HepG2 (cell line): ENCODE results near the gene COMT. TPM values are rescaled to one million over a fixed set of nuclear protein-coding genes. Genes with fewer than 3 reads are reported as not detected.

Experiments used
- HES4 ChIP-seq: sonication (generic); formaldehyde crosslinking; IDR thresholded peaks from 2 replicates; pipeline ENCODE4 v1.9.0; 2021; ENCODE audit warnings: mild to moderate bottlenecking, missing genetic modification reagents, borderline replicate concordance
- HNRNPUL1 ChIP-seq: fragments of 200-400 bp; formaldehyde crosslinking; IDR thresholded peaks from 2 replicates; pipeline ENCODE4 v1.6.1; 2017; ENCODE audit warnings: low read depth, mild to moderate bottlenecking, low read length, moderate library complexity
- MYNN ChIP-seq: sonication (generic); formaldehyde crosslinking; IDR thresholded peaks from 2 replicates; pipeline ENCODE4 v1.4.0; 2020; ENCODE audit warnings: mild to moderate bottlenecking, low read depth, missing genetic modification reagents
- POLR2AphosphoS5 ChIP-seq: IDR thresholded peaks from 2 replicates; pipeline ENCODE4 v1.6.1; 2012; ENCODE audit warnings: low read depth, low read length
- THAP11 ChIP-seq: IDR thresholded peaks from 2 replicates; pipeline ENCODE4 v1.6.1; 2016; ENCODE audit warnings: missing biosample characterization, missing genetic modification reagents
- YY1 ChIP-seq: IDR thresholded peaks from 2 replicates; pipeline ENCODE4 v1.6.1; 2011; ENCODE audit warnings: low read length, low read depth, moderate library complexity, mild to moderate bottlenecking; ENCODE audit not compliant: insufficient read depth, insufficient replicate concordance
- ZC3H13 ChIP-seq: sonication (generic); formaldehyde crosslinking; IDR thresholded peaks from 2 replicates; pipeline ENCODE4 v1.8.1; 2023; ENCODE audit warnings: mild to moderate bottlenecking, missing genetic modification reagents, moderate library complexity
- ZNF607 ChIP-seq: sonication (generic); formaldehyde crosslinking; IDR thresholded peaks from 2 replicates; pipeline ENCODE4 v1.5.1; 2020; ENCODE audit warnings: missing genetic modification reagents, mild to moderate bottlenecking, borderline replicate concordance
- ZNF816 ChIP-seq: sonication (generic); formaldehyde crosslinking; IDR thresholded peaks from 2 replicates; pipeline ENCODE4 v1.8.0; 2022; ENCODE audit warnings: missing genetic modification reagents, mild to moderate bottlenecking, borderline replicate concordance
- polyA plus RNA-seq, 8 experiments: library from polyadenylated mRNA; depleted of rRNA in 3 of 8; stranded (reverse) in 7 of 8; unstranded in 1 of 8; fragments of >200 nt; fragmentation: Illumina TruSeq in 4 of 8; extraction: Trizol in 4 of 8; gene quantifications; 2 replicates each; pipeline versions ENCODE4 v1.2.1 to v1.2.3, GENCODE V29; 2011 to 2016; ENCODE audit warnings: low read depth in 4 of 8, missing spikeins in 1 of 8, mixed read lengths in 1 of 8; ENCODE audit not compliant: insufficient read depth in 1 of 8
- total RNA-seq, 5 experiments: library from RNA; depleted of rRNA; stranded (reverse); fragments of >200 nt; fragmentation: Illumina TruSeq; extraction: Trizol; gene quantifications; 2 replicates each; pipeline ENCODE4 v1.2.3, GENCODE V29; 2016; ENCODE audit warnings: low read depth in 1 of 5
- TF ChIP-seq, protein P1 (sequence below): sonication (generic); formaldehyde crosslinking; IDR thresholded peaks from 2 replicates; pipeline ENCODE4 v1.5.0; 2020; ENCODE audit warnings: mild to moderate bottlenecking, missing genetic modification reagents
- TF ChIP-seq, protein P2 (sequence below): sonication (generic); formaldehyde crosslinking; IDR thresholded peaks from 2 replicates; pipeline ENCODE4 v1.4.0; 2020; ENCODE audit warnings: mild to moderate bottlenecking, missing genetic modification reagents
- TF ChIP-seq, protein P3 (sequence below): sonication (generic); formaldehyde crosslinking; IDR thresholded peaks from 2 replicates; pipeline ENCODE4 v1.4.0; 2020; ENCODE audit warnings: low read depth, mild to moderate bottlenecking, missing genetic modification reagents
- TF ChIP-seq, protein P4 (sequence below): sonication (generic); formaldehyde crosslinking; IDR thresholded peaks from 2 replicates; pipeline ENCODE4 v1.8.0; 2022; ENCODE audit warnings: mild to moderate bottlenecking, missing genetic modification reagents, moderate library complexity
- TF ChIP-seq, protein P5 (sequence below): sonication (generic); formaldehyde crosslinking; IDR thresholded peaks from 2 replicates; pipeline ENCODE4 v1.5.1; 2020; ENCODE audit warnings: mild to moderate bottlenecking, missing genetic modification reagents, moderate library complexity

The COMT gene
- total and polyA plus RNA-seq, 2 of the 13 experiments (the other 11 are each of a cell fraction or from before 2014, with no cell fraction given), result 156 to 162 TPM

DNA sequence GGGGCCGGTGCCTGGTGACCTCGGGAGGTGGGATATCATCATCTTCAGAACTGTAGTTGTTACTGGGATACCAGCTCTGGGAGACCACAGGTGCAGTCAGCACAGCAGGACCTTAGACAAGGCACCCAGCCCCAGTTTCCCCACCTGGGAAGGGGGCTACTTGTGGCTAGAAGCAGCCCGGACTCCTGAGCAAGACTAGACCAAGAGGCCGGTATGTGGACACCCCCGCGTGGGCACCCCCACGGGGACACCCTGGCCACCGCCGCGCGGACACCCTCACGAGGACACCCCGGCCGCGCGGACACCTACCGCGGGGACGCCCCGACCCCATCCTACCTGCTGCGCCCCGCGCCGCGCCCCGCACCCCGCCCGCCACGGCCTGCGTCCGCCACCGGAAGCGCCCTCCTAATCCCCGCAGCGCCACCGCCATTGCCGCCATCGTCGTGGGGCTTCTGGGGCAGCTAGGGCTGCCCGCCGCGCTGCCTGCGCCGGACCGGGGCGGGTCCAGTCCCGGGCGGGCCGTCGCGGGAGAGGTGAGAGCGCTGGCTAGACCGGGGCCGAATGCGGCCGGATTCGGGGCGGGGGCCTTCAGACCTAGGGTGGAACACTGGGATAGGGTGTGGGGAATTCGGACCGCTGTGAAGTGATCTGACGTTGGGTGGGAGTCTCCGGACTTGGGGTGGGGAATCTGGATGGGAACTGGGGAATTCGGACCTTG lies at the start of gene COMT, which contains the start of gene TXNRD2 (continued):
- TF ChIP-seq YY1 (peak; percentile 96), HES4 (peak; percentile 75), MYNN (CRISPR knock-in tag) (no peak), THAP11 (CRISPR knock-in tag) (peak; percentile 67), HNRNPUL1 (no peak), ZC3H13 (CRISPR knock-in tag) (no peak), POLR2AphosphoS5 (peak; percentile 66), ZNF816 (CRISPR knock-in tag) (no peak), ZNF607 (CRISPR knock-in tag) (peak; percentile 78; the same call in 1 of the 2 replicates)
- TF ChIP-seq, protein P1, sequence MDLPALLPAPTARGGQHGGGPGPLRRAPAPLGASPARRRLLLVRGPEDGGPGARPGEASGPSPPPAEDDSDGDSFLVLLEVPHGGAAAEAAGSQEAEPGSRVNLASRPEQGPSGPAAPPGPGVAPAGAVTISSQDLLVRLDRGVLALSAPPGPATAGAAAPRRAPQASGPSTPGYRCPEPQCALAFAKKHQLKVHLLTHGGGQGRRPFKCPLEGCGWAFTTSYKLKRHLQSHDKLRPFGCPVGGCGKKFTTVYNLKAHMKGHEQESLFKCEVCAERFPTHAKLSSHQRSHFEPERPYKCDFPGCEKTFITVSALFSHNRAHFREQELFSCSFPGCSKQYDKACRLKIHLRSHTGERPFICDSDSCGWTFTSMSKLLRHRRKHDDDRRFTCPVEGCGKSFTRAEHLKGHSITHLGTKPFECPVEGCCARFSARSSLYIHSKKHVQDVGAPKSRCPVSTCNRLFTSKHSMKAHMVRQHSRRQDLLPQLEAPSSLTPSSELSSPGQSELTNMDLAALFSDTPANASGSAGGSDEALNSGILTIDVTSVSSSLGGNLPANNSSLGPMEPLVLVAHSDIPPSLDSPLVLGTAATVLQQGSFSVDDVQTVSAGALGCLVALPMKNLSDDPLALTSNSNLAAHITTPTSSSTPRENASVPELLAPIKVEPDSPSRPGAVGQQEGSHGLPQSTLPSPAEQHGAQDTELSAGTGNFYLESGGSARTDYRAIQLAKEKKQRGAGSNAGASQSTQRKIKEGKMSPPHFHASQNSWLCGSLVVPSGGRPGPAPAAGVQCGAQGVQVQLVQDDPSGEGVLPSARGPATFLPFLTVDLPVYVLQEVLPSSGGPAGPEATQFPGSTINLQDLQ (CRISPR knock-in tag), result 0 out of 2 replicates have a peak, but pooled peaks have one; percentile 46
- TF ChIP-seq, protein P2, sequence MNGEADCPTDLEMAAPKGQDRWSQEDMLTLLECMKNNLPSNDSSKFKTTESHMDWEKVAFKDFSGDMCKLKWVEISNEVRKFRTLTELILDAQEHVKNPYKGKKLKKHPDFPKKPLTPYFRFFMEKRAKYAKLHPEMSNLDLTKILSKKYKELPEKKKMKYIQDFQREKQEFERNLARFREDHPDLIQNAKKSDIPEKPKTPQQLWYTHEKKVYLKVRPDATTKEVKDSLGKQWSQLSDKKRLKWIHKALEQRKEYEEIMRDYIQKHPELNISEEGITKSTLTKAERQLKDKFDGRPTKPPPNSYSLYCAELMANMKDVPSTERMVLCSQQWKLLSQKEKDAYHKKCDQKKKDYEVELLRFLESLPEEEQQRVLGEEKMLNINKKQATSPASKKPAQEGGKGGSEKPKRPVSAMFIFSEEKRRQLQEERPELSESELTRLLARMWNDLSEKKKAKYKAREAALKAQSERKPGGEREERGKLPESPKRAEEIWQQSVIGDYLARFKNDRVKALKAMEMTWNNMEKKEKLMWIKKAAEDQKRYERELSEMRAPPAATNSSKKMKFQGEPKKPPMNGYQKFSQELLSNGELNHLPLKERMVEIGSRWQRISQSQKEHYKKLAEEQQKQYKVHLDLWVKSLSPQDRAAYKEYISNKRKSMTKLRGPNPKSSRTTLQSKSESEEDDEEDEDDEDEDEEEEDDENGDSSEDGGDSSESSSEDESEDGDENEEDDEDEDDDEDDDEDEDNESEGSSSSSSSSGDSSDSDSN, result peak; percentile 86
- TF ChIP-seq, protein P3, sequence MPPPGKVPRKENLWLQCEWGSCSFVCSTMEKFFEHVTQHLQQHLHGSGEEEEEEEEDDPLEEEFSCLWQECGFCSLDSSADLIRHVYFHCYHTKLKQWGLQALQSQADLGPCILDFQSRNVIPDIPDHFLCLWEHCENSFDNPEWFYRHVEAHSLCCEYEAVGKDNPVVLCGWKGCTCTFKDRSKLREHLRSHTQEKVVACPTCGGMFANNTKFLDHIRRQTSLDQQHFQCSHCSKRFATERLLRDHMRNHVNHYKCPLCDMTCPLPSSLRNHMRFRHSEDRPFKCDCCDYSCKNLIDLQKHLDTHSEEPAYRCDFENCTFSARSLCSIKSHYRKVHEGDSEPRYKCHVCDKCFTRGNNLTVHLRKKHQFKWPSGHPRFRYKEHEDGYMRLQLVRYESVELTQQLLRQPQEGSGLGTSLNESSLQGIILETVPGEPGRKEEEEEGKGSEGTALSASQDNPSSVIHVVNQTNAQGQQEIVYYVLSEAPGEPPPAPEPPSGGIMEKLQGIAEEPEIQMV (CRISPR knock-in tag), result peak; percentile 74; the same call in 1 of the 2 replicates
- TF ChIP-seq, protein P4, sequence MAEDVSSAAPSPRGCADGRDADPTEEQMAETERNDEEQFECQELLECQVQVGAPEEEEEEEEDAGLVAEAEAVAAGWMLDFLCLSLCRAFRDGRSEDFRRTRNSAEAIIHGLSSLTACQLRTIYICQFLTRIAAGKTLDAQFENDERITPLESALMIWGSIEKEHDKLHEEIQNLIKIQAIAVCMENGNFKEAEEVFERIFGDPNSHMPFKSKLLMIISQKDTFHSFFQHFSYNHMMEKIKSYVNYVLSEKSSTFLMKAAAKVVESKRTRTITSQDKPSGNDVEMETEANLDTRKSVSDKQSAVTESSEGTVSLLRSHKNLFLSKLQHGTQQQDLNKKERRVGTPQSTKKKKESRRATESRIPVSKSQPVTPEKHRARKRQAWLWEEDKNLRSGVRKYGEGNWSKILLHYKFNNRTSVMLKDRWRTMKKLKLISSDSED (CRISPR knock-in tag), result no peak
- TF ChIP-seq, protein P5, sequence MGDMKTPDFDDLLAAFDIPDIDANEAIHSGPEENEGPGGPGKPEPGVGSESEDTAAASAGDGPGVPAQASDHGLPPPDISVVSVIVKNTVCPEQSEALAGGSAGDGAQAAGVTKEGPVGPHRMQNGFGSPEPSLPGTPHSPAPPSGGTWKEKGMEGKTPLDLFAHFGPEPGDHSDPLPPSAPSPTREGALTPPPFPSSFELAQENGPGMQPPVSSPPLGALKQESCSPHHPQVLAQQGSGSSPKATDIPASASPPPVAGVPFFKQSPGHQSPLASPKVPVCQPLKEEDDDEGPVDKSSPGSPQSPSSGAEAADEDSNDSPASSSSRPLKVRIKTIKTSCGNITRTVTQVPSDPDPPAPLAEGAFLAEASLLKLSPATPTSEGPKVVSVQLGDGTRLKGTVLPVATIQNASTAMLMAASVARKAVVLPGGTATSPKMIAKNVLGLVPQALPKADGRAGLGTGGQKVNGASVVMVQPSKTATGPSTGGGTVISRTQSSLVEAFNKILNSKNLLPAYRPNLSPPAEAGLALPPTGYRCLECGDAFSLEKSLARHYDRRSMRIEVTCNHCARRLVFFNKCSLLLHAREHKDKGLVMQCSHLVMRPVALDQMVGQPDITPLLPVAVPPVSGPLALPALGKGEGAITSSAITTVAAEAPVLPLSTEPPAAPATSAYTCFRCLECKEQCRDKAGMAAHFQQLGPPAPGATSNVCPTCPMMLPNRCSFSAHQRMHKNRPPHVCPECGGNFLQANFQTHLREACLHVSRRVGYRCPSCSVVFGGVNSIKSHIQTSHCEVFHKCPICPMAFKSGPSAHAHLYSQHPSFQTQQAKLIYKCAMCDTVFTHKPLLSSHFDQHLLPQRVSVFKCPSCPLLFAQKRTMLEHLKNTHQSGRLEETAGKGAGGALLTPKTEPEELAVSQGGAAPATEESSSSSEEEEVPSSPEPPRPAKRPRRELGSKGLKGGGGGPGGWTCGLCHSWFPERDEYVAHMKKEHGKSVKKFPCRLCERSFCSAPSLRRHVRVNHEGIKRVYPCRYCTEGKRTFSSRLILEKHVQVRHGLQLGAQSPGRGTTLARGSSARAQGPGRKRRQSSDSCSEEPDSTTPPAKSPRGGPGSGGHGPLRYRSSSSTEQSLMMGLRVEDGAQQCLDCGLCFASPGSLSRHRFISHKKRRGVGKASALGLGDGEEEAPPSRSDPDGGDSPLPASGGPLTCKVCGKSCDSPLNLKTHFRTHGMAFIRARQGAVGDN, result peak; percentile 86
